GM08714 (cell line): ENCODE data around the gene HTRA1.

ENCODE experiments used
- H3K4me3 ChIP-seq: fragments of 200-500 bp; sonication (Bioruptor generic); 2 replicates; pipeline ENCODE4 v1.5.1; 2014; ENCODE audit warnings: mild to moderate bottlenecking, low read length, inconsistent platforms
- ZNF274 ChIP-seq: IDR thresholded peaks from 2 replicates; pipeline ENCODE4 v1.6.1; 2012; ENCODE audit warnings: mild to moderate bottlenecking, low read depth, low read length

The HTRA1 gene

DNA sequence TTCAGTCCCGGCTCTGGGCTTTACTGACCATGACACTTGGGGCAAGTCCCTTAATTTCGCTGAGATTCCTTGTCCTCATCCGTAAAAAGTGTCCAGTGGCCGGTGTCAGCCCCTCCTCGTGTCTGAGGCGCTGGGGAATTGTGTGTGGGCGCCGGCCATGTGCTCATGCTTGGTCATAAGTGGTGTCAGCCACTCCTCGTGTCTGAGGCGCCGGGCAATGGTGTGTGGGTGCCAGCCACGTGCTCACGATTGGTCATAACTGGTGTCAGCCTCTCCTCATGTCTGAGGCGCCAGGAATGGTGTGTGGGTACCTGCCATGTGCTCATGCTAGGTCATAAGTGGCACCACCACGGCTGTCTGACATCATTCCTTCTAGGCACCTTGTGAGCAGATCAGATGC lies 58.5 kb downstream of the HTRA1 start:
- H3K4me3 ChIP-seq: no peak overlapping the region
- TF ChIP-seq ZNF274: no peak

DNA sequence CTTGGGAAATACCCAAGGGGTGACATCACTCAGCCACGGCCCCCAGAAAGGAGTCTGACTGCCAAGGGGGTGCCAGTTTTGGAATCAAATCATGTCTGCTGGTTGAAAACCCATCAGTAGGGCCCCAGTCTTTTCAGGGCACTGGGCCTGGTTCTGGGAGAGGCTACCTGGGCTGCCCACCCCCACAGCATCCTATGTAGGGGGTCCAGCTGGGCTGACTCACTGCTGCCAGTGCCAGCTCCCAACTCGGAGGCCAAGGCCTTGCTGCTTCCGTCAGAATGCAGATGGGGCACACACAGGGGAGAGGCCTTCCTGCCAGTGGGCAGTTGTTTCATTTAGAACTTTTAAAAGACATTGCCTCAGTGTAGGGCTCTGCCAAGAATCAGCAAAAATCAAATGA lies 59.7 kb downstream of the HTRA1 start:
- no peak overlapping the region for H3K4me3 ChIP-seq
- TF ChIP-seq ZNF274: no peak

GRCh38 chr10:122524811-122525210 lies 63.5 kb downstream of the HTRA1 start:
- no peak for TF ChIP-seq ZNF274
- no peak overlapping the region for H3K4me3 ChIP-seq

- H3K4me3 ChIP-seq: no peak overlapping the region
Measured at GRCh38 chr10:122525788-122526187, 64.4 kb downstream of the HTRA1 start.

GRCh38 chr10:122526892-122527291 lies 65.5 kb downstream of the HTRA1 start:
- H3K4me3 ChIP-seq: no peak overlapping the region
- no peak for TF ChIP-seq ZNF274

More at GRCh38 chr10:122525788-122526187, 64.4 kb downstream of the HTRA1 start:
- no peak for TF ChIP-seq ZNF274

- TF ChIP-seq ZNF274: no peak
- H3K4me3 ChIP-seq: no peak overlapping the region
Measured at GRCh38 chr10:122530177-122530576, 68.8 kb downstream of the HTRA1 start.

- H3K4me3 ChIP-seq: no peak overlapping the region
- no peak for TF ChIP-seq ZNF274
Measured at GRCh38 chr10:122531261-122531660, 69.9 kb downstream of the HTRA1 start.

- no peak for TF ChIP-seq ZNF274
Measured at GRCh38 chr10:122531939-122532338, 70.6 kb downstream of the HTRA1 start.

GRCh38 chr10:122532601-122533296 lies 71.4 kb downstream of the HTRA1 start:
- TF ChIP-seq ZNF274: no peak

More at GRCh38 chr10:122531939-122532338, 70.6 kb downstream of the HTRA1 start:
- H3K4me3 ChIP-seq: no peak overlapping the region

DNA sequence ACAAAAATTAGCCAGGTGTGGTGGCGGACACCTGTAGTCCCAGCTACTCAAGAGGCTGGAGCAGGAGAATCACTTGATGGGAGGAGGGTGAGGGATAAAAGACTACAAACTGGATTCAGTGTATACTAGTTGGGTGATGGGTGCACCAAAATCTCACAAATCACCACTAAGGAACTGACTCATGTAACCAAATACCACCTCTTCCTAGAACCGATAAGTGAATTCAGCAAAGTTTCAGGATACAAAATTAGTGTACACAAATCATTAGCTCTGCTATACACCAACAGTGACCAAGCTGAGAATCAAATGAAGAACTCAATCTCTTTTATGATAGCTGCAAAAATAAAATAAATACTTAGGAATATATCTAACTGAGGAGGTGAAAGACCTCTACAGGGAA lies 76.2 kb downstream of the HTRA1 start:
- TF ChIP-seq ZNF274: no peak
- no peak overlapping the region for H3K4me3 ChIP-seq

More at GRCh38 chr10:122532601-122533296, 71.4 kb downstream of the HTRA1 start:
- no peak overlapping the region for H3K4me3 ChIP-seq

DNA sequence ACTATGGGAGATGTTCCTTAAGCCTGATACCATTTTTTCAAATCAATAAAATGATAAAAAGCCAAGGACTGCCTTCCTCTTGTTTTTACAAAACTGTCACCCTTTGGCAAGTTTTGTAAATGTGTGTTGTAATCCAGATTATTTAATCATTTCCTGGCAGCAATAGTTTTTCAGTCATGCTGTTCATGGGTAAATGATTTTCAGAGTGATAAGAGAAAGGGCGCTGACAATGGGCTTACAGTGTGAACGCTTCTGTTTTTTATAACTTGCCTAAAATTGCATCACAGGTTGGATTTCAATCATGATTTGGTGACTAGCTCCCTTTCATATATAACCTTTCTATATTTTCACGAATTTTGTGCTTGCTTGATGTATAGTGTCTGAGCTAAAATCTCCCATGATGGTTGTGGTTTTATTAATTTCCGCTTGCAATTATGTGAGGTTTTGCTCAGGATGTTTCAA lies 80.2 kb downstream of the HTRA1 start:
- no peak overlapping the region for H3K4me3 ChIP-seq
- no peak for TF ChIP-seq ZNF274

DNA sequence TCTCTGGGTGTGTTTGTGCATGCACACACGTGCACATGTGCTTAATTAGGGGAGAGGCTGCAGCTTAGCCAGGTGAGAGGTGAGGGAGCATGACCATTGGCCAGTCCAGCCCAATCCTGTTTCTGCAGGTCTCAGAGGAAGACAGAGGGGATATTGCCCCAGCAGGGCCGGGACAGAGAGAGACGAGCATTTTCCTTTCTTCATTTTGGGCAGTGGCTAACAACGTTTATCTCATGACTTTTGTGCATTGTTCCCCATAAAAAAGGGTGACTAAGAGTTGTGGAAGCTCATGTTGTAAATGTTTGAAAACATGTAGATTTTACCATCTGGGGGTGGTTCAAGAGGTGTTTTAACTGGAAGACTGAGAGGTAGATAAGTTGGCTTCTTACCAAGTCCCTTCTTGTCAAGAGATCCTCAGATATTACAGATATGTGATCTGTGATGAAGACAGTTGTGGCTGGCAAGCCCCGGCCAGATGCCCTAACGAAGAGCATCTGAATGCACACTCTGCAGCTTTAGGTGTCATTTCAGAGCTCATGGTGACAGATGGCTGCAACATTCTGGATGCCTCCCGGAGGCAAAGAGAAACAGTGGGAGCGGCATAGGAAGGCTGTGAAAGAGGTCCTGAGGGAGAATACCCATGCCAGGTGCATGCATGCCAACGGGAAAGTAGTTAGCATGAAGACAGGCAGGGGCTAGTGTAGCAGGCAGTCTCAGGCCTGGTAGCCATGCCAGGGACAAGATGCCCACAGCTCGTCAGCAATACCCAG lies 82.5 kb downstream of the HTRA1 start:
- TF ChIP-seq ZNF274: no peak
- no peak overlapping the region for H3K4me3 ChIP-seq

GRCh38 chr10:122544493-122544892 lies 83.1 kb downstream of the HTRA1 start:
- H3K4me3 ChIP-seq: no peak overlapping the region
- TF ChIP-seq ZNF274: no peak

- no peak overlapping the region for H3K4me3 ChIP-seq
- TF ChIP-seq ZNF274: no peak
Measured at GRCh38 chr10:122546242-122546641, 84.9 kb downstream of the HTRA1 start.

DNA sequence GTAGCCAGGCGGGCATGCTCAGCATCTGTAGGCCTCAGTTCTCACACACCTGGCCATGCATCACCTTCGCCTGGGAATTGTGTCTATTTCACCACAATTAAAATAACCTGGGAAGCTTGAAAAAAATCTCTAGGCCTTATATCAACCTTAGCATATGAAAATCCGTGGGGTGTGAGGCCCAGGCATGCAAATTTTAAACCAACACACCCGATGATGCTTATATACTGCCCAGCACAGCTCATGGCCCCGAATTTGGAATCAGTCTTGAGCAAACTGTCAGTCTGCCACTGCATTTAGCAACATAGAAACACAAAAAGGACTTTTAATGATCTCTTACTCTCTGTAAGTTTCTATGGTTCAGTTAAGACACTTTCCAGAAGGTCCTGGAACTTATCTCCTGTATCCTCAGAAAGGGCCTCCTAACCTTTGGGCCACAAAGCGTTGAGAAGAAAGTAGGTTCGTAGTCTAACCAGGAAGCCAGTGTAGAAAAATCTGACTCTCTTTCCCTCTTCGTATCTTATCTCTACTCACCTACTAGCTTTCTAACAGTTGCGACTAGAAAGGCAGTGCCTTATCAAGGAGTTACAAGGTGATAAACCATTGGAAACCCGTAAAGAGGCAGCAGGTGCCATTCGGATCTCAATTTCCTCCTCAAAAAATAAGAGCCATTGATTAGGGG lies 87.2 kb downstream of the HTRA1 start:
- no peak overlapping the region for H3K4me3 ChIP-seq

GRCh38 chr10:122549636-122550035 lies 88.3 kb downstream of the HTRA1 start:
- H3K4me3 ChIP-seq: no peak overlapping the region
- no peak for TF ChIP-seq ZNF274

More for the DNA sequence above, 87.2 kb downstream of the HTRA1 start:
- no peak for TF ChIP-seq ZNF274
